Dermis blood vessel endothelial cell (primary cell): Measurements from ENCODE around the gene PLCL1. TPM values are rescaled to one million over a fixed set of nuclear protein-coding genes. Genes with fewer than 3 reads are reported as not detected.
"Not testable (repeated sequence)": the region's sequence is repeated elsewhere in the genome, so short reads cannot be mapped to it uniquely, and the experiment has no call there.

Source experiments
- DNase-seq: peaks from one replicate; pipeline ENCODE4 v3.0.0; 2010
- total RNA-seq: library from RNA; depleted of rRNA; stranded (reverse); fragments of >200 nt; gene quantifications from 2 replicates; pipeline ENCODE4 v1.2.3, GENCODE V29; 2014

The PLCL1 gene
- total RNA-seq, 1 donor from 2014 or later, result 0.68 TPM

GRCh38 chr2:198135481-198135934 is 331.1 kb downstream of the PLCL1 start:
- DNase-seq, result no peak

- no peak for DNase-seq
Measured at GRCh38 chr2:198136142-198136541, 331.7 kb downstream of the PLCL1 start.

- no peak for DNase-seq
Measured at GRCh38 chr2:198137733-198138132, 333.3 kb downstream of the PLCL1 start.

- no peak for DNase-seq
Measured at GRCh38 chr2:198141726-198142125, 337.3 kb downstream of the PLCL1 start.

GRCh38 chr2:198143156-198143555 is 338.8 kb downstream of the PLCL1 start:
- no peak for DNase-seq

GRCh38 chr2:198143793-198144192 is 339.4 kb downstream of the PLCL1 start:
- DNase-seq, result no peak

- DNase-seq, result no peak
Measured at GRCh38 chr2:198144660-198145059, 340.3 kb downstream of the PLCL1 start.

GRCh38 chr2:198146346-198146940 is 342.1 kb downstream of the PLCL1 start:
- DNase-seq, result no peak

- DNase-seq, result no peak
Measured at GRCh38 chr2:198157314-198157713, 352.9 kb downstream of the PLCL1 start.

- DNase-seq, result no peak
Measured at GRCh38 chr2:198161151-198161550, 356.8 kb downstream of the PLCL1 start.

- no peak for DNase-seq
Measured at GRCh38 chr2:198162276-198162675, 357.9 kb downstream of the PLCL1 start.

- DNase-seq, result no peak
Measured at GRCh38 chr2:198164843-198165242, 360.4 kb downstream of the PLCL1 start.

GRCh38 chr2:198165289-198165688 is 360.9 kb downstream of the PLCL1 start:
- DNase-seq, result no peak

GRCh38 chr2:198167346-198167745 is 363.0 kb downstream of the PLCL1 start:
- no peak for DNase-seq

- DNase-seq, result no peak
Measured at GRCh38 chr2:198168651-198169050, 364.3 kb downstream of the PLCL1 start.

GRCh38 chr2:198173242-198173641 is 368.8 kb downstream of the PLCL1 start:
- DNase-seq, result no peak

- DNase-seq, result no peak
Measured at GRCh38 chr2:198173864-198174263, 369.5 kb downstream of the PLCL1 start.

GRCh38 chr2:198175271-198175670 is 370.9 kb downstream of the PLCL1 start:
- no peak for DNase-seq

GRCh38 chr2:198177040-198177439 is 372.6 kb downstream of the PLCL1 start:
- DNase-seq, result no peak

- DNase-seq, result no peak
Measured at GRCh38 chr2:198178766-198179165, 374.4 kb downstream of the PLCL1 start.

- no peak for DNase-seq
Measured at GRCh38 chr2:198186257-198186656, 381.9 kb downstream of the PLCL1 start.

GRCh38 chr2:198187841-198188240 is 383.4 kb downstream of the PLCL1 start:
- no peak for DNase-seq

- no peak for DNase-seq
Measured at GRCh38 chr2:198188982-198189381, 384.6 kb downstream of the PLCL1 start.

- DNase-seq, result no peak
Measured at GRCh38 chr2:198191651-198192050, 387.3 kb downstream of the PLCL1 start.

GRCh38 chr2:198196556-198196955 is 392.2 kb downstream of the PLCL1 start:
- DNase-seq, result not testable (repeated sequence)
